ENCODE measurements around the gene ZAP70. TPM values are rescaled to one million over a fixed set of nuclear protein-coding genes. Genes with fewer than 3 reads are reported as not detected.

The ZAP70 gene
- total and polyA plus RNA-seq, 2 donors (not counting 3 experiments of a cell fraction or from before 2014, with no cell fraction given), result 0.14 TPM; not detected in 1

DNA sequence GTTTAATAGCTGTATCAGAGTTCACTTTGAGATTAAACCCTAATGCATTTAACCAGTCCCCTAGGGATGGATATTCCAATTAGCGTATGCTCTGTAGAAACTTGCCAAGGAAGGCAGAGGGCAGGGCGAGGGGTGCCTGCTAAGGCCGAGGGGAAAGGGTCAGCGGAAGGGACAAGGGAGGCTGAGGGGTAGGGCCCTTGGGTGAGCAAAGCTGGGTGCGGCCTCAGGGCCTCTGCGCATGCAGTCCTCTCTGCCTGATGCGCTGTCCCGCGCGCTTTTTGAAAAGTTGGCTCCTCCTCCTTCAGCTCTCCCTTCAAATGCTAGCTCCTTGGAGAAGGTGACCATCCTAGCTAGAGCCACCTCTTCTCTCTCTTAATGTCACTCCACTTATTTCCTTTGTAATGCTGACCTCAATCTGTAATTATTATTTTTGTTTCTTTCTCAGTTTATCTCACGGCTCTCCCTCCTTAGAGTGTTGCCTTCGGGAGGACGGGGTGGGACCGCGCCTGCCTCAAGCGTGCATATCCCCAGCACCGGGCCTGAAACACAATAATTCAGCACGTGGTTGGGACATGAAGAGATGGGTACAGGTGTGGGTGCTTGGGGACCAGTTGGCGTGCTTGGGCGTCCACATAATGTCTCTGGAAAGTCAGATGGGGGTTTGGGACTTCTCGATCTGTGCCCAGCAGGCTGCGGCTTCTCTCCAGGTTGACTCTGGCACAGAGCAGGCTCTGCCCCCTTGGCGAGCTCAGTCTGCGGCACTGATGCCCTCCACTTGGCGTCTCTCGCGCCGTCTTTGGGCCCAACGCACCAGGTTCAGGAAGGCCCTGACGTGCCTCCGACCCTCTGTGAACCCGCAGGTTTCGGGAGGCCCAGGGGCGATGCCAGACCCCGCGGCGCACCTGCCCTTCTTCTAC lies 10.0 kb downstream of the ZAP70 start:
- TF ChIP-seq, protein P1, sequence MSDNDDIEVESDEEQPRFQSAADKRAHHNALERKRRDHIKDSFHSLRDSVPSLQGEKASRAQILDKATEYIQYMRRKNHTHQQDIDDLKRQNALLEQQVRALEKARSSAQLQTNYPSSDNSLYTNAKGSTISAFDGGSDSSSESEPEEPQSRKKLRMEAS (IDR thresholded peaks at IDR 0.05; ENCODE audit: insufficient read depth, insufficient read length), result no peak
- CTCF ChIA-PET, result interaction anchor here (0.6 to 2.3 kb wide), 2 partner anchors 17 to 88 kb away, joined by 5 read pairs; no protein-coding TSS in a partner anchor
- Histone ChIP-seq H3K27ac (ENCODE audit: insufficient read depth, low read depth, low read length) (no peak overlapping the region), H3K79me2 (ENCODE audit: control insufficient read depth, insufficient read depth, low read length) (no peaks in the 10 kb centered on the region), H3K36me3 (ENCODE audit: control insufficient read depth in 2 of 2, extremely low read depth in 1 of 2, insufficient read depth in 2 of 2, low read length in 2 of 2) (no peaks in the 10 kb centered on the region), H3K4me1 (ENCODE audit: control insufficient read depth, extremely low read depth, insufficient read depth, low read length) (no peaks in the 10 kb centered on the region), H3K4me3 (replicated peaks in 1 of 3; ENCODE audit: insufficient read depth in 1 of 3, low read depth in 1 of 3, low read length in 3 of 3) (no peak overlapping the region), H3K9me1 (replicated peaks; ENCODE audit: control insufficient read depth, extremely low read depth, insufficient read depth, low read length) (no peaks in the 10 kb centered on the region), H3K4me2 (ENCODE audit: insufficient read depth, low read length) (no peak overlapping the region), H4K20me1 (replicated peaks; ENCODE audit: control insufficient read depth, extremely low read depth, insufficient read depth, low read length) (no peaks in the 10 kb centered on the region), H3K9me3 (replicated peaks; ENCODE audit: control insufficient read depth, insufficient read depth, low read length) (no peaks in the 10 kb centered on the region), H2AFZ (ENCODE audit: low read depth, low read length) (no peak overlapping the region), H3K27me3 (ENCODE audit: control insufficient read depth in 2 of 2, insufficient read depth in 2 of 2, low read length in 2 of 2) (no peaks in the 10 kb centered on the region), H3K9ac (replicated peaks; ENCODE audit: extremely low read depth, insufficient read depth, low read length) (no peak overlapping the region)
- dilution Hi-C loops (cut with MboI; ENCODE audit: extremely low pct_ligation_motif_present, low sequenced_read_pairs), result no loop called here
- DNase-seq (ENCODE audit: low read depth, low spot score) (no peak), FAIRE-seq (no peak)
- no TSS peak for BruUV-seq (replicated peaks)
- POLR2A ChIA-PET, result no interaction called here
- intact Hi-C loops (cut with micrococcal nuclease), result no loop called here

DNA sequence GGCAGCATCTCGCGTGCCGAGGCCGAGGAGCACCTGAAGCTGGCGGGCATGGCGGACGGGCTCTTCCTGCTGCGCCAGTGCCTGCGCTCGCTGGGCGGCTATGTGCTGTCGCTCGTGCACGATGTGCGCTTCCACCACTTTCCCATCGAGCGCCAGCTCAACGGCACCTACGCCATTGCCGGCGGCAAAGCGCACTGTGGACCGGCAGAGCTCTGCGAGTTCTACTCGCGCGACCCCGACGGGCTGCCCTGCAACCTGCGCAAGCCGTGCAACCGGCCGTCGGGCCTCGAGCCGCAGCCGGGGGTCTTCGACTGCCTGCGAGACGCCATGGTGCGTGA lies 10.7 kb downstream of the ZAP70 start:
- Histone ChIP-seq H3K27me3 (ENCODE audit: control insufficient read depth in 2 of 2, insufficient read depth in 2 of 2, low read length in 2 of 2) (no peaks in the 10 kb centered on the region), H3K4me2 (ENCODE audit: insufficient read depth, low read length) (no peak overlapping the region), H3K36me3 (ENCODE audit: control insufficient read depth in 2 of 2, extremely low read depth in 1 of 2, insufficient read depth in 2 of 2, low read length in 2 of 2) (no peaks in the 10 kb centered on the region), H3K4me3 (replicated peaks in 1 of 3; ENCODE audit: insufficient read depth in 1 of 3, low read depth in 1 of 3, low read length in 3 of 3) (no peak overlapping the region), H3K27ac (ENCODE audit: insufficient read depth, low read depth, low read length) (no peak overlapping the region), H3K79me2 (ENCODE audit: control insufficient read depth, insufficient read depth, low read length) (no peaks in the 10 kb centered on the region), H3K9me1 (replicated peaks; ENCODE audit: control insufficient read depth, extremely low read depth, insufficient read depth, low read length) (no peaks in the 10 kb centered on the region), H3K9me3 (replicated peaks; ENCODE audit: control insufficient read depth, insufficient read depth, low read length) (no peaks in the 10 kb centered on the region), H4K20me1 (replicated peaks; ENCODE audit: control insufficient read depth, extremely low read depth, insufficient read depth, low read length) (no peaks in the 10 kb centered on the region), H2AFZ (ENCODE audit: low read depth, low read length) (no peak overlapping the region), H3K9ac (replicated peaks; ENCODE audit: extremely low read depth, insufficient read depth, low read length) (no peak overlapping the region), H3K4me1 (ENCODE audit: control insufficient read depth, extremely low read depth, insufficient read depth, low read length) (no peaks in the 10 kb centered on the region)
- ChIA-PET CTCF (no interaction called here), POLR2A (no interaction called here)
- BruUV-seq (replicated peaks), result no TSS peak
- FAIRE-seq, result no peak
- dilution Hi-C loops (cut with MboI; ENCODE audit: extremely low pct_ligation_motif_present, low sequenced_read_pairs), result no loop called here
- TF ChIP-seq MYC (IDR thresholded peaks at IDR 0.05; ENCODE audit: low read depth, low read length) (no peak), FOS (IDR thresholded peaks at IDR 0.05; ENCODE audit: borderline replicate concordance, insufficient read depth, low read length) (no peak), EZH2 (IDR thresholded peaks at IDR 0.05; ENCODE audit: borderline replicate concordance, low read depth, low read length, severe bottlenecking) (no peak), POLR2A (IDR thresholded peaks at IDR 0.05; ENCODE audit: low read depth, low read length) (no peak), JUN (IDR thresholded peaks at IDR 0.05; ENCODE audit: borderline replicate concordance, insufficient read depth, insufficient read length, low read depth) (no peak), POLR2AphosphoS5 (IDR thresholded peaks at IDR 0.05; ENCODE audit: insufficient read depth, low read depth, low read length) (no peak), GATA2 (IDR thresholded peaks at IDR 0.05; ENCODE audit: insufficient read depth, insufficient read length, low read depth, low read length) (no peak)
- TF ChIP-seq, protein P1 (IDR thresholded peaks at IDR 0.05; ENCODE audit: insufficient read depth, insufficient read length), result no peak
- TF ChIP-seq, protein P2, sequence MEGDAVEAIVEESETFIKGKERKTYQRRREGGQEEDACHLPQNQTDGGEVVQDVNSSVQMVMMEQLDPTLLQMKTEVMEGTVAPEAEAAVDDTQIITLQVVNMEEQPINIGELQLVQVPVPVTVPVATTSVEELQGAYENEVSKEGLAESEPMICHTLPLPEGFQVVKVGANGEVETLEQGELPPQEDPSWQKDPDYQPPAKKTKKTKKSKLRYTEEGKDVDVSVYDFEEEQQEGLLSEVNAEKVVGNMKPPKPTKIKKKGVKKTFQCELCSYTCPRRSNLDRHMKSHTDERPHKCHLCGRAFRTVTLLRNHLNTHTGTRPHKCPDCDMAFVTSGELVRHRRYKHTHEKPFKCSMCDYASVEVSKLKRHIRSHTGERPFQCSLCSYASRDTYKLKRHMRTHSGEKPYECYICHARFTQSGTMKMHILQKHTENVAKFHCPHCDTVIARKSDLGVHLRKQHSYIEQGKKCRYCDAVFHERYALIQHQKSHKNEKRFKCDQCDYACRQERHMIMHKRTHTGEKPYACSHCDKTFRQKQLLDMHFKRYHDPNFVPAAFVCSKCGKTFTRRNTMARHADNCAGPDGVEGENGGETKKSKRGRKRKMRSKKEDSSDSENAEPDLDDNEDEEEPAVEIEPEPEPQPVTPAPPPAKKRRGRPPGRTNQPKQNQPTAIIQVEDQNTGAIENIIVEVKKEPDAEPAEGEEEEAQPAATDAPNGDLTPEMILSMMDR (IDR thresholded peaks at IDR 0.05; ENCODE audit: extremely low read depth in 1 of 2, insufficient read depth in 1 of 2, low read depth in 1 of 2, low read length in 2 of 2), result no peak
- no peak for DNase-seq (ENCODE audit: low read depth, low spot score)
- intact Hi-C loops (cut with micrococcal nuclease), result no loop called here
